Loucy (cell line): ENCODE data around the gene GNL3.

Source experiments
- EZH2phosphoT487 ChIP-seq: fragments of 200-600 bp; IDR thresholded peaks from 2 replicates; pipeline ENCODE4 v1.6.1; 2018; ENCODE audit warnings: antibody characterized with exemption, mild to moderate bottlenecking, moderate library complexity, borderline replicate concordance
- TF ChIP-seq, protein P1 (sequence below): fragments of 200-600 bp; sonication (generic); conservative IDR thresholded peaks from 2 replicates; pipeline ENCODE4 v1.5.1; 2014; ENCODE audit warnings: mild to moderate bottlenecking, antibody characterized with exemption, low read length

DNA sequence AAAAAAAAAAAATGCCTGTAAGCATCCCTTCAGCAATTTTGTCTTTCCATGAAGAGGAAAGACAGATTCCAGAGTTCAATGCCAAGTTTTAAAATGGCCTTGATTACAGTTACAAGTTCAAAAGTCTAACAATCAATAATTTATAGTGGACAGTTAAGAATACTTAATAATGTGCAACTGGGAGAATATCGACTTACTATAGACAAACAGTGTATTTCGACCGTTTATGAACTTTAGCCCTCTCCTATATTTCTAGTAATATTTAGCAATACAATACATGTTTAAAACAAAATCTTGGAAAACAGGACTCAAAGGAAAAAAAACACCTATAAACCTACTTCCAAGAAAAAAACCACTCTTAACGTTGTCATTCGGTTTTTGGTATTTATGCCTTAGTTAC is 1.6 kb upstream of the GNL3 start:
- TF ChIP-seq, protein P1, sequence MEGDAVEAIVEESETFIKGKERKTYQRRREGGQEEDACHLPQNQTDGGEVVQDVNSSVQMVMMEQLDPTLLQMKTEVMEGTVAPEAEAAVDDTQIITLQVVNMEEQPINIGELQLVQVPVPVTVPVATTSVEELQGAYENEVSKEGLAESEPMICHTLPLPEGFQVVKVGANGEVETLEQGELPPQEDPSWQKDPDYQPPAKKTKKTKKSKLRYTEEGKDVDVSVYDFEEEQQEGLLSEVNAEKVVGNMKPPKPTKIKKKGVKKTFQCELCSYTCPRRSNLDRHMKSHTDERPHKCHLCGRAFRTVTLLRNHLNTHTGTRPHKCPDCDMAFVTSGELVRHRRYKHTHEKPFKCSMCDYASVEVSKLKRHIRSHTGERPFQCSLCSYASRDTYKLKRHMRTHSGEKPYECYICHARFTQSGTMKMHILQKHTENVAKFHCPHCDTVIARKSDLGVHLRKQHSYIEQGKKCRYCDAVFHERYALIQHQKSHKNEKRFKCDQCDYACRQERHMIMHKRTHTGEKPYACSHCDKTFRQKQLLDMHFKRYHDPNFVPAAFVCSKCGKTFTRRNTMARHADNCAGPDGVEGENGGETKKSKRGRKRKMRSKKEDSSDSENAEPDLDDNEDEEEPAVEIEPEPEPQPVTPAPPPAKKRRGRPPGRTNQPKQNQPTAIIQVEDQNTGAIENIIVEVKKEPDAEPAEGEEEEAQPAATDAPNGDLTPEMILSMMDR, result no peak
- TF ChIP-seq EZH2phosphoT487, result no peak
